TTC549 (cell line): Measurements from ENCODE around the gene MRPL36.

ENCODE experiments used
- FAIRE-seq: peaks from 2 replicates; lab custom pipeline; 2012; peaks lifted over from hg19 to GRCh38; lab: Jason Lieb, UNC

MRPL36 gene

GRCh38 chr5:1748845-1749244 lies 50.8 kb downstream of the MRPL36 start:
- no peak for FAIRE-seq
